WTC11 (cell line): ENCODE results near the gene ELL3. TPM values are rescaled to one million over a fixed set of nuclear protein-coding genes. Genes with fewer than 3 reads are reported as not detected.

Source experiments
- ATAC-seq: fragments of 200-7000 bp; cut with Tn5 transposase; 2 replicates; pipeline ENCODE4 v1.10.0; 2021; ENCODE audit warnings: mild to moderate bottlenecking, moderate library complexity
- CTCF ChIA-PET: fragments of 300-600 bp; sonication (Branson Sonifier 250); formaldehyde crosslinking; loops from one replicate; lab custom pipeline; 2021; ENCODE audit warnings: antibody characterized with exemption; lab: Charles Lee
- POLR2A ChIA-PET: fragments of 350-600 bp; sonication (Branson Sonifier 250); formaldehyde crosslinking; loops from one replicate; lab custom pipeline; 2021; ENCODE audit warnings: antibody characterized with exemption; lab: Charles Lee
- DNase-seq: peaks from one replicate; pipeline ENCODE4 v3.0.0; 2021; ENCODE audit warnings: low spot score
- H3K27ac Mint-ChIP-seq: 2 replicates; pipeline ENCODE4 v1.8.0; 2021; ENCODE audit warnings: mixed read lengths
- H3K27me3 Mint-ChIP-seq: 2 replicates; pipeline ENCODE4 v1.8.0; 2021; ENCODE audit warnings: low read depth, mild to moderate bottlenecking, moderate library complexity, mixed read lengths
- H3K36me3 Mint-ChIP-seq: 2 replicates; pipeline ENCODE4 v1.8.0; 2021; ENCODE audit warnings: mixed read lengths
- H3K4me1 Mint-ChIP-seq: 2 replicates; pipeline ENCODE4 v1.8.0; 2022; ENCODE audit warnings: mixed read lengths
- H3K4me3 Mint-ChIP-seq: 2 replicates; pipeline ENCODE4 v1.8.0; 2021; ENCODE audit warnings: mild to moderate bottlenecking, moderate library complexity, mixed read lengths
- H3K9me3 Mint-ChIP-seq: 2 replicates; pipeline ENCODE4 v1.8.0; 2021; ENCODE audit warnings: mixed read lengths
- ATF1 ChIP-seq: sonication (generic); formaldehyde crosslinking; IDR thresholded peaks from 2 replicates; pipeline ENCODE4 v1.8.1; 2023; ENCODE audit warnings: mild to moderate bottlenecking, moderate library complexity, missing genetic modification reagents
- ETV6 ChIP-seq: sonication (generic); formaldehyde crosslinking; IDR thresholded peaks from 2 replicates; pipeline ENCODE4 v1.8.1; 2022; ENCODE audit warnings: mild to moderate bottlenecking, missing genetic modification reagents
- GTF2I ChIP-seq: fragments of 250-450 bp; sonication (Bioruptor Pico); conservative IDR thresholded peaks from 2 replicates; pipeline ENCODE4 v1.4.0; 2021; ENCODE audit warnings: mild to moderate bottlenecking
- IRF2 ChIP-seq: sonication (generic); formaldehyde crosslinking; IDR thresholded peaks from 2 replicates; pipeline ENCODE4 v1.8.0; 2022; ENCODE audit warnings: low read depth, missing genetic modification reagents, borderline replicate concordance
- TEAD1 ChIP-seq: sonication (generic); formaldehyde crosslinking; IDR thresholded peaks from 2 replicates; pipeline ENCODE4 v1.8.0; 2022; ENCODE audit warnings: mild to moderate bottlenecking, missing genetic modification reagents
- TP53 ChIP-seq: sonication (generic); formaldehyde crosslinking; IDR thresholded peaks from 2 replicates; pipeline ENCODE4 v1.8.1; 2023; ENCODE audit warnings: mild to moderate bottlenecking, missing genetic modification reagents
- ZNF232 ChIP-seq: sonication (generic); formaldehyde crosslinking; IDR thresholded peaks from 2 replicates; pipeline ENCODE4 v1.8.0; 2022; ENCODE audit warnings: mild to moderate bottlenecking, missing genetic modification reagents
- ZNF416 ChIP-seq: fragments of 250-450 bp; sonication (Bioruptor Pico); IDR thresholded peaks from 2 replicates; pipeline ENCODE4 v1.9.0; 2021; ENCODE audit warnings: mild to moderate bottlenecking, inconsistent platforms
- total RNA-seq: library from RNA; stranded (reverse); gene quantifications from 3 replicates; pipeline ENCODE4 v1.2.3, GENCODE V29; 2021
- TF ChIP-seq, protein P1 (sequence below): sonication (generic); formaldehyde crosslinking; IDR thresholded peaks from 2 replicates; pipeline ENCODE4 v1.8.0; 2023; ENCODE audit warnings: missing genetic modification reagents
- TF ChIP-seq, protein P2 (sequence below): fragments of 250-450 bp; sonication (Bioruptor Pico); IDR thresholded peaks from 2 replicates; pipeline ENCODE4 v1.9.0; 2021; ENCODE audit warnings: mild to moderate bottlenecking
- TF ChIP-seq, protein P3 (sequence below): sonication (generic); formaldehyde crosslinking; IDR thresholded peaks from 2 replicates; pipeline ENCODE4 v1.8.1; 2023; ENCODE audit warnings: mild to moderate bottlenecking, missing genetic modification reagents, borderline replicate concordance
- TF ChIP-seq, protein P4 (sequence below): sonication (generic); formaldehyde crosslinking; conservative IDR thresholded peaks from 2 replicates; pipeline ENCODE4 v1.8.1; 2022; ENCODE audit warnings: mild to moderate bottlenecking, missing genetic modification reagents
- TF ChIP-seq, protein P5 (sequence below): fragments of 250-450 bp; sonication (Bioruptor Pico); IDR thresholded peaks from 2 replicates; pipeline ENCODE4 v1.9.0; 2021; ENCODE audit warnings: mild to moderate bottlenecking
- TF ChIP-seq, protein P6 (sequence below): sonication (generic); formaldehyde crosslinking; IDR thresholded peaks from 2 replicates; pipeline ENCODE4 v1.8.1; 2022; ENCODE audit warnings: low read depth, missing genetic modification reagents, borderline replicate concordance
- TF ChIP-seq, protein P7 (sequence below): sonication (generic); formaldehyde crosslinking; IDR thresholded peaks from 2 replicates; pipeline ENCODE4 v1.8.1; 2022; ENCODE audit warnings: missing genetic modification reagents, borderline replicate concordance
- TF ChIP-seq, protein P8 (sequence below): sonication (generic); formaldehyde crosslinking; IDR thresholded peaks from 2 replicates; pipeline ENCODE4 v1.8.1; 2023; ENCODE audit warnings: mild to moderate bottlenecking, missing genetic modification reagents, moderate library complexity
- TF ChIP-seq, protein P9 (sequence below): sonication (generic); formaldehyde crosslinking; IDR thresholded peaks from 2 replicates; pipeline ENCODE4 v1.8.0; 2023; ENCODE audit warnings: mild to moderate bottlenecking, missing genetic modification reagents
- TF ChIP-seq, protein P10 (sequence below): sonication (generic); formaldehyde crosslinking; IDR thresholded peaks from 2 replicates; pipeline ENCODE4 v1.8.1; 2022; ENCODE audit warnings: mild to moderate bottlenecking, missing genetic modification reagents, moderate library complexity, borderline replicate concordance

ELL3 gene
- total RNA-seq, 1 experiment from 2014 or later = 8.8 TPM

DNA sequence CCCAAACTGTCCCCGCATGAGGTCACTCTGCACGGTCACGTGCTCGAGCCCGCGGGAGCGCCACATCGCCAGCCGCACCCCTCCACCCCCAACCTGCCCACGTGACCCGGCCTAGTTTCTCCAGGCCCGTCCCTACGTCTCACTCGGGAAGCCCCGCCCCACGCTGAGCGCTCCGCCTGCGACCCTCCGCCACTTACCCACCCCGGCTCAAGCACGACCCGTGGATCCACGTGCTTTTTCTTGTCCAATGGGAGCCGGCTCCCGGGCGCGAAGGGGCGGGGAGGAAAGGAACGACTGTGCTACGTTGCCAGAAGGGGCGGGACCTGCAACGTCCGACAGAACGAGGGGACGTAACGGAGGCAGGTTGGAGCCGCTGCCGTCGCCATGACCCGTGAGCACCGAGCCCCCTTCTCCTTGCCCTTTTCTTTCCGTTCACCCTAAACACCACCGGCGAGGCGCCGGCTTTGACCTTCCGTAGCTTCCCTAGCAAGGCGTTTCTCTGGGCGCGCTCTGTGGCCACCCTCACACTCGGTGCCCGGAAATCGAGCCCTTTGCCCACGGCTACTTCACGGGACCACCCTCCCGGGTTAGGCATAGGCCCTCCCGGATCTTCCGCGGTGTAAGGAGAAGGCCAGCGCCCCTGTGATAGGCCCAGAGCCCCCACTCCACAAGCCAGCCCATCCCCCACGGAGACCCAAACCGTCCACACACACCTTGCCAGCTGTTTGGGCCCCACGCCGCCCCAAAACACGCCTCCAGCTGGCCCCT lies 15.4 kb upstream of the ELL3 start, which contains the start of gene SERF2 (continued):
- TF ChIP-seq IRF2 (CRISPR knock-in tag) (no peak), ZNF416 (CRISPR knock-in tag) (no peak), TEAD1 (CRISPR knock-in tag) (peak; percentile 50; the same call in 1 of the 2 replicates), ATF1 (no peak), GTF2I (CRISPR knock-in tag) (no peak), ZNF232 (CRISPR knock-in tag) (peak; percentile 80)
- TF ChIP-seq, protein P1, sequence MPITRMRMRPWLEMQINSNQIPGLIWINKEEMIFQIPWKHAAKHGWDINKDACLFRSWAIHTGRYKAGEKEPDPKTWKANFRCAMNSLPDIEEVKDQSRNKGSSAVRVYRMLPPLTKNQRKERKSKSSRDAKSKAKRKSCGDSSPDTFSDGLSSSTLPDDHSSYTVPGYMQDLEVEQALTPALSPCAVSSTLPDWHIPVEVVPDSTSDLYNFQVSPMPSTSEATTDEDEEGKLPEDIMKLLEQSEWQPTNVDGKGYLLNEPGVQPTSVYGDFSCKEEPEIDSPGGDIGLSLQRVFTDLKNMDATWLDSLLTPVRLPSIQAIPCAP (CRISPR knock-in tag) = no peak
- TF ChIP-seq, protein P2, sequence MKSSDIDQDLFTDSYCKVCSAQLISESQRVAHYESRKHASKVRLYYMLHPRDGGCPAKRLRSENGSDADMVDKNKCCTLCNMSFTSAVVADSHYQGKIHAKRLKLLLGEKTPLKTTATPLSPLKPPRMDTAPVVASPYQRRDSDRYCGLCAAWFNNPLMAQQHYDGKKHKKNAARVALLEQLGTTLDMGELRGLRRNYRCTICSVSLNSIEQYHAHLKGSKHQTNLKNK (CRISPR knock-in tag) = no peak
- TF ChIP-seq, protein P3, sequence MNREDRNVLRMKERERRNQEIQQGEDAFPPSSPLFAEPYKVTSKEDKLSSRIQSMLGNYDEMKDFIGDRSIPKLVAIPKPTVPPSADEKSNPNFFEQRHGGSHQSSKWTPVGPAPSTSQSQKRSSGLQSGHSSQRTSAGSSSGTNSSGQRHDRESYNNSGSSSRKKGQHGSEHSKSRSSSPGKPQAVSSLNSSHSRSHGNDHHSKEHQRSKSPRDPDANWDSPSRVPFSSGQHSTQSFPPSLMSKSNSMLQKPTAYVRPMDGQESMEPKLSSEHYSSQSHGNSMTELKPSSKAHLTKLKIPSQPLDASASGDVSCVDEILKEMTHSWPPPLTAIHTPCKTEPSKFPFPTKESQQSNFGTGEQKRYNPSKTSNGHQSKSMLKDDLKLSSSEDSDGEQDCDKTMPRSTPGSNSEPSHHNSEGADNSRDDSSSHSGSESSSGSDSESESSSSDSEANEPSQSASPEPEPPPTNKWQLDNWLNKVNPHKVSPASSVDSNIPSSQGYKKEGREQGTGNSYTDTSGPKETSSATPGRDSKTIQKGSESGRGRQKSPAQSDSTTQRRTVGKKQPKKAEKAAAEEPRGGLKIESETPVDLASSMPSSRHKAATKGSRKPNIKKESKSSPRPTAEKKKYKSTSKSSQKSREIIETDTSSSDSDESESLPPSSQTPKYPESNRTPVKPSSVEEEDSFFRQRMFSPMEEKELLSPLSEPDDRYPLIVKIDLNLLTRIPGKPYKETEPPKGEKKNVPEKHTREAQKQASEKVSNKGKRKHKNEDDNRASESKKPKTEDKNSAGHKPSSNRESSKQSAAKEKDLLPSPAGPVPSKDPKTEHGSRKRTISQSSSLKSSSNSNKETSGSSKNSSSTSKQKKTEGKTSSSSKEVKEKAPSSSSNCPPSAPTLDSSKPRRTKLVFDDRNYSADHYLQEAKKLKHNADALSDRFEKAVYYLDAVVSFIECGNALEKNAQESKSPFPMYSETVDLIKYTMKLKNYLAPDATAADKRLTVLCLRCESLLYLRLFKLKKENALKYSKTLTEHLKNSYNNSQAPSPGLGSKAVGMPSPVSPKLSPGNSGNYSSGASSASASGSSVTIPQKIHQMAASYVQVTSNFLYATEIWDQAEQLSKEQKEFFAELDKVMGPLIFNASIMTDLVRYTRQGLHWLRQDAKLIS (CRISPR knock-in tag) = no peak
- TF ChIP-seq, protein P4, sequence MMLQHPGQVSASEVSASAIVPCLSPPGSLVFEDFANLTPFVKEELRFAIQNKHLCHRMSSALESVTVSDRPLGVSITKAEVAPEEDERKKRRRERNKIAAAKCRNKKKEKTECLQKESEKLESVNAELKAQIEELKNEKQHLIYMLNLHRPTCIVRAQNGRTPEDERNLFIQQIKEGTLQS (CRISPR knock-in tag) = no peak
- TF ChIP-seq, protein P5, sequence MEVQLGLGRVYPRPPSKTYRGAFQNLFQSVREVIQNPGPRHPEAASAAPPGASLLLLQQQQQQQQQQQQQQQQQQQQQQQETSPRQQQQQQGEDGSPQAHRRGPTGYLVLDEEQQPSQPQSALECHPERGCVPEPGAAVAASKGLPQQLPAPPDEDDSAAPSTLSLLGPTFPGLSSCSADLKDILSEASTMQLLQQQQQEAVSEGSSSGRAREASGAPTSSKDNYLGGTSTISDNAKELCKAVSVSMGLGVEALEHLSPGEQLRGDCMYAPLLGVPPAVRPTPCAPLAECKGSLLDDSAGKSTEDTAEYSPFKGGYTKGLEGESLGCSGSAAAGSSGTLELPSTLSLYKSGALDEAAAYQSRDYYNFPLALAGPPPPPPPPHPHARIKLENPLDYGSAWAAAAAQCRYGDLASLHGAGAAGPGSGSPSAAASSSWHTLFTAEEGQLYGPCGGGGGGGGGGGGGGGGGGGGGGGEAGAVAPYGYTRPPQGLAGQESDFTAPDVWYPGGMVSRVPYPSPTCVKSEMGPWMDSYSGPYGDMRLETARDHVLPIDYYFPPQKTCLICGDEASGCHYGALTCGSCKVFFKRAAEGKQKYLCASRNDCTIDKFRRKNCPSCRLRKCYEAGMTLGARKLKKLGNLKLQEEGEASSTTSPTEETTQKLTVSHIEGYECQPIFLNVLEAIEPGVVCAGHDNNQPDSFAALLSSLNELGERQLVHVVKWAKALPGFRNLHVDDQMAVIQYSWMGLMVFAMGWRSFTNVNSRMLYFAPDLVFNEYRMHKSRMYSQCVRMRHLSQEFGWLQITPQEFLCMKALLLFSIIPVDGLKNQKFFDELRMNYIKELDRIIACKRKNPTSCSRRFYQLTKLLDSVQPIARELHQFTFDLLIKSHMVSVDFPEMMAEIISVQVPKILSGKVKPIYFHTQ (CRISPR knock-in tag) = 0 out of 2 replicates have a peak, but pooled peaks have one; percentile 14
- TF ChIP-seq, protein P6, sequence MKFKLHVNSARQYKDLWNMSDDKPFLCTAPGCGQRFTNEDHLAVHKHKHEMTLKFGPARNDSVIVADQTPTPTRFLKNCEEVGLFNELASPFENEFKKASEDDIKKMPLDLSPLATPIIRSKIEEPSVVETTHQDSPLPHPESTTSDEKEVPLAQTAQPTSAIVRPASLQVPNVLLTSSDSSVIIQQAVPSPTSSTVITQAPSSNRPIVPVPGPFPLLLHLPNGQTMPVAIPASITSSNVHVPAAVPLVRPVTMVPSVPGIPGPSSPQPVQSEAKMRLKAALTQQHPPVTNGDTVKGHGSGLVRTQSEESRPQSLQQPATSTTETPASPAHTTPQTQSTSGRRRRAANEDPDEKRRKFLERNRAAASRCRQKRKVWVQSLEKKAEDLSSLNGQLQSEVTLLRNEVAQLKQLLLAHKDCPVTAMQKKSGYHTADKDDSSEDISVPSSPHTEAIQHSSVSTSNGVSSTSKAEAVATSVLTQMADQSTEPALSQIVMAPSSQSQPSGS = no peak
- TF ChIP-seq, protein P7, sequence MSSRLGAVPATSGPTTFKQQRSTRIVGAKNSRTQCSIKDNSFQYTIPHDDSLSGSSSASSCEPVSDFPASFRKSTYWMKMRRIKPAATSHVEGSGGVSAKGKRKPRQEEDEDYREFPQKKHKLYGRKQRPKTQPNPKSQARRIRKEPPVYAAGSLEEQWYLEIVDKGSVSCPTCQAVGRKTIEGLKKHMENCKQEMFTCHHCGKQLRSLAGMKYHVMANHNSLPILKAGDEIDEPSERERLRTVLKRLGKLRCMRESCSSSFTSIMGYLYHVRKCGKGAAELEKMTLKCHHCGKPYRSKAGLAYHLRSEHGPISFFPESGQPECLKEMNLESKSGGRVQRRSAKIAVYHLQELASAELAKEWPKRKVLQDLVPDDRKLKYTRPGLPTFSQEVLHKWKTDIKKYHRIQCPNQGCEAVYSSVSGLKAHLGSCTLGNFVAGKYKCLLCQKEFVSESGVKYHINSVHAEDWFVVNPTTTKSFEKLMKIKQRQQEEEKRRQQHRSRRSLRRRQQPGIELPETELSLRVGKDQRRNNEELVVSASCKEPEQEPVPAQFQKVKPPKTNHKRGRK = no peak

DNA sequence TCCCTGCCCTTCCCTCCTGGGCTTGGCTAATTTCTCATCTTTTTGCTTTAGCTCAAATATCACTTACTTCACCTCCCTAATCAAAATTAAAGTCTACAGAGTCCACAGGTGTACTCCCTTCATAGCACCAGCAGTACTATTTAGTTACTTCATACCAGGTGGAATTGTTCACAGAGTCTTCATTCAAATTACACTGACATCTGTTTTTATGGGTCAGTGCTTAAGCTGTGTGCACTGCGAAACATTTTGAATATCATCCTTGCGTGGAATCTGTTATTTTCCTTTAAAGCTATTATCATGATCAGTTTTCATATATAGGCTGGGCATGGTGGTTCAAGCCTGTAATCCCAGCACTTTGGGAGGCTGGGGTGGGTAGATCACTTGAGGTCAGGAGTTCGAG lies 12.6 kb upstream of the ELL3 start:
- peaks cover 23% of the 10 kb centered on the region for H3K4me1 Mint-ChIP-seq
- DNase-seq (no peak), ATAC-seq (no peak)
- H3K27ac Mint-ChIP-seq = peak overlapping the region; percentile 66
- peaks cover 3% of the 10 kb centered on the region; the same call in 1 of the 2 replicates for H3K9me3 Mint-ChIP-seq
- no peaks in the 10 kb centered on the region for H3K27me3 Mint-ChIP-seq
- H3K4me3 Mint-ChIP-seq = no peak overlapping the region
- H3K36me3 Mint-ChIP-seq = peaks cover 14% of the 10 kb centered on the region
- POLR2A ChIA-PET = no interaction called here
- CTCF ChIA-PET = interaction anchor here (11.1 kb wide), 1 partner anchor 13 kb away, joined by 75 read pairs; the partner anchor contains the start of gene ELL3
- TF ChIP-seq, protein P8, sequence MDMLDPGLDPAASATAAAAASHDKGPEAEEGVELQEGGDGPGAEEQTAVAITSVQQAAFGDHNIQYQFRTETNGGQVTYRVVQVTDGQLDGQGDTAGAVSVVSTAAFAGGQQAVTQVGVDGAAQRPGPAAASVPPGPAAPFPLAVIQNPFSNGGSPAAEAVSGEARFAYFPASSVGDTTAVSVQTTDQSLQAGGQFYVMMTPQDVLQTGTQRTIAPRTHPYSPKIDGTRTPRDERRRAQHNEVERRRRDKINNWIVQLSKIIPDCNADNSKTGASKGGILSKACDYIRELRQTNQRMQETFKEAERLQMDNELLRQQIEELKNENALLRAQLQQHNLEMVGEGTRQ (CRISPR knock-in tag) = no peak
- TF ChIP-seq, protein P9, sequence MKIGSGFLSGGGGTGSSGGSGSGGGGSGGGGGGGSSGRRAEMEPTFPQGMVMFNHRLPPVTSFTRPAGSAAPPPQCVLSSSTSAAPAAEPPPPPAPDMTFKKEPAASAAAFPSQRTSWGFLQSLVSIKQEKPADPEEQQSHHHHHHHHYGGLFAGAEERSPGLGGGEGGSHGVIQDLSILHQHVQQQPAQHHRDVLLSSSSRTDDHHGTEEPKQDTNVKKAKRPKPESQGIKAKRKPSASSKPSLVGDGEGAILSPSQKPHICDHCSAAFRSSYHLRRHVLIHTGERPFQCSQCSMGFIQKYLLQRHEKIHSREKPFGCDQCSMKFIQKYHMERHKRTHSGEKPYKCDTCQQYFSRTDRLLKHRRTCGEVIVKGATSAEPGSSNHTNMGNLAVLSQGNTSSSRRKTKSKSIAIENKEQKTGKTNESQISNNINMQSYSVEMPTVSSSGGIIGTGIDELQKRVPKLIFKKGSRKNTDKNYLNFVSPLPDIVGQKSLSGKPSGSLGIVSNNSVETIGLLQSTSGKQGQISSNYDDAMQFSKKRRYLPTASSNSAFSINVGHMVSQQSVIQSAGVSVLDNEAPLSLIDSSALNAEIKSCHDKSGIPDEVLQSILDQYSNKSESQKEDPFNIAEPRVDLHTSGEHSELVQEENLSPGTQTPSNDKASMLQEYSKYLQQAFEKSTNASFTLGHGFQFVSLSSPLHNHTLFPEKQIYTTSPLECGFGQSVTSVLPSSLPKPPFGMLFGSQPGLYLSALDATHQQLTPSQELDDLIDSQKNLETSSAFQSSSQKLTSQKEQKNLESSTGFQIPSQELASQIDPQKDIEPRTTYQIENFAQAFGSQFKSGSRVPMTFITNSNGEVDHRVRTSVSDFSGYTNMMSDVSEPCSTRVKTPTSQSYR (CRISPR knock-in tag) = no peak
- TF ChIP-seq, protein P10, sequence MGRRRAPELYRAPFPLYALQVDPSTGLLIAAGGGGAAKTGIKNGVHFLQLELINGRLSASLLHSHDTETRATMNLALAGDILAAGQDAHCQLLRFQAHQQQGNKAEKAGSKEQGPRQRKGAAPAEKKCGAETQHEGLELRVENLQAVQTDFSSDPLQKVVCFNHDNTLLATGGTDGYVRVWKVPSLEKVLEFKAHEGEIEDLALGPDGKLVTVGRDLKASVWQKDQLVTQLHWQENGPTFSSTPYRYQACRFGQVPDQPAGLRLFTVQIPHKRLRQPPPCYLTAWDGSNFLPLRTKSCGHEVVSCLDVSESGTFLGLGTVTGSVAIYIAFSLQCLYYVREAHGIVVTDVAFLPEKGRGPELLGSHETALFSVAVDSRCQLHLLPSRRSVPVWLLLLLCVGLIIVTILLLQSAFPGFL (CRISPR knock-in tag) = no peak
- TF ChIP-seq ETV6 (CRISPR knock-in tag) (no peak), TP53 (CRISPR knock-in tag) (no peak)
